ENCODE results near the gene LIMK2. TPM values are rescaled to one million over a fixed set of nuclear protein-coding genes. Genes with fewer than 3 reads are reported as not detected.

LIMK2 gene
- total and polyA plus RNA-seq, 10 donors: 6.1 to 182 (median 60.6) TPM

DNA sequence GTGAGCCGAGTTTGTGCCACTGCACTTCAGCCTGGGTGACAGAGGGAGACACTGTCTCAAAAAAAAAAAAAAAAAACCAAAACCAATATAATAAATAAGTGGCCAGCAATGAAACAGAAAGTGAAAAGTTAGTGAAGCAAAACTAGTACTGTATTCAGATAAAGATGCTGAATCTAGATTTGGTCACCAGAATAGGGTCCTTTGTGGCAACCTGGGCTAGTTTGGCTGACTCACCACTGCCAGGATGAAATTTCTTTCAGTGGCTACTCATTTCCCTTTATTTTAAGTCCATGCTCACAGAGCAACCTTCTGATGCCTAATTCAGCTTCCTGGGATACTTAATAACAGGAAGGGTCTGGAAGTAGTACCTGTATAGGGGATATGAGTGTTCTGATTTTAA is 26.0 kb downstream of the LIMK2 start:
- H3K36me3 ChIP-seq: peaks cover 0 to 52% (median 0%) of the 10 kb centered on the region in 6 donors
- H3K27me3 ChIP-seq (replicated peaks in 1 of 7): no peaks in the 10 kb centered on the region
- H3K27ac ChIP-seq: peak overlapping the region in 3 of 8 donors; percentile 16 to 48 (median 46)
- H3K9me3 ChIP-seq: no peaks in the 10 kb centered on the region
- intact Hi-C loops (cut with DNase I; ENCODE audit: low total_unique reads): loop anchor here (10.0 kb wide), 1 partner anchor 283 kb away; no protein-coding TSS in a partner anchor
- 80 to 96% (median 86%) methylated on average over 1 of the region's 1 CpG for WGBS, 5 donors
- TF ChIP-seq, protein P1, sequence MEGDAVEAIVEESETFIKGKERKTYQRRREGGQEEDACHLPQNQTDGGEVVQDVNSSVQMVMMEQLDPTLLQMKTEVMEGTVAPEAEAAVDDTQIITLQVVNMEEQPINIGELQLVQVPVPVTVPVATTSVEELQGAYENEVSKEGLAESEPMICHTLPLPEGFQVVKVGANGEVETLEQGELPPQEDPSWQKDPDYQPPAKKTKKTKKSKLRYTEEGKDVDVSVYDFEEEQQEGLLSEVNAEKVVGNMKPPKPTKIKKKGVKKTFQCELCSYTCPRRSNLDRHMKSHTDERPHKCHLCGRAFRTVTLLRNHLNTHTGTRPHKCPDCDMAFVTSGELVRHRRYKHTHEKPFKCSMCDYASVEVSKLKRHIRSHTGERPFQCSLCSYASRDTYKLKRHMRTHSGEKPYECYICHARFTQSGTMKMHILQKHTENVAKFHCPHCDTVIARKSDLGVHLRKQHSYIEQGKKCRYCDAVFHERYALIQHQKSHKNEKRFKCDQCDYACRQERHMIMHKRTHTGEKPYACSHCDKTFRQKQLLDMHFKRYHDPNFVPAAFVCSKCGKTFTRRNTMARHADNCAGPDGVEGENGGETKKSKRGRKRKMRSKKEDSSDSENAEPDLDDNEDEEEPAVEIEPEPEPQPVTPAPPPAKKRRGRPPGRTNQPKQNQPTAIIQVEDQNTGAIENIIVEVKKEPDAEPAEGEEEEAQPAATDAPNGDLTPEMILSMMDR (IDR thresholded peaks at IDR 0.05 in 8 of 11, conservative IDR thresholded peaks at IDR 0.05 in 3 of 11): no peak
- TF ChIP-seq POLR2A (IDR thresholded peaks at IDR 0.05) (no peak), POLR2AphosphoS5 (IDR thresholded peaks at IDR 0.05) (no peak)
- H3K4me1 ChIP-seq: peaks cover 4 to 79% (median 26%) of the 10 kb centered on the region in 6 donors
- DNase-seq: no peak
- no peak overlapping the region for H3K4me3 ChIP-seq

DNA sequence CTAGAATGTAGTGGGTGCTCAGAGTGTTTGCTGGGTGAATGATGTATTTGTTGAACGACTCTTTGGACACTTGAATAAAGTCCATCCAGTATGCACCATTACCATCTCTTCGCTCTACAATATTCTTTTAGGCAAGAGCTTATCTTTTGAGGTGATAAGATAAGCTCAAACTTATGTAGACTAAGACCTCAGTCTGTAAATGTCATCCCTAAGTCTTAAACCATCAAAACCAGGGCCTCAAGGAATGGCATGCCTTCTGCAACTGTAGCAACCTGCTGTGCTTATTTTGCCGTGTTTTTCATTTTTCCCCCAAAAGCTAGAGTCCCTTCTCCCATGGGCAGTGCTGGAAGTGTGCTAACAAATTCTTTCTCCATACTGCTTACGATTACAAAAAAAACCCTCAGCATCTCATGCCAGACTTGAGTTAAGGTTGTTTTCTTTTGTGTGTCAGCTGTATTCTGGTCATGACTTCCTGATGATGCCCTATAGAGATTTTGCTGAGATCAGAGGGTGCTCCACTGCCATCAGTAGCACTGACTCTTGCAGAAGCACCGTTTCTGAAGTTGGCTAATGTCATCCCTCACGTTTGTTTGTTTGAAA is 27.8 kb downstream of the LIMK2 start:
- Histone ChIP-seq H3K27me3 (replicated peaks in 1 of 7) (no peaks in the 10 kb centered on the region), H3K9me3 (no peaks in the 10 kb centered on the region), H3K27ac (no peak overlapping the region), H3K36me3 (peaks cover 0 to 60% (median 0%) of the 10 kb centered on the region in 6 donors), H3K4me3 (no peak overlapping the region), H3K4me1 (peaks cover 2 to 61% (median 14%) of the 10 kb centered on the region in 6 donors)
- no peak for DNase-seq
- 76 to 89% (median 87%) methylated on average over 6 of the region's 6 CpGs for WGBS, 5 donors
- intact Hi-C loops (cut with DNase I; ENCODE audit: low total_unique reads): loop anchor here (10.0 kb wide), 1 partner anchor 285 kb away; no protein-coding TSS in a partner anchor
- no peak for TF ChIP-seq POLR2A (IDR thresholded peaks at IDR 0.05)
- no peak for TF ChIP-seq POLR2AphosphoS5 (IDR thresholded peaks at IDR 0.05)
- TF ChIP-seq, protein P1 (IDR thresholded peaks at IDR 0.05 in 8 of 11, conservative IDR thresholded peaks at IDR 0.05 in 3 of 11): no peak

DNA sequence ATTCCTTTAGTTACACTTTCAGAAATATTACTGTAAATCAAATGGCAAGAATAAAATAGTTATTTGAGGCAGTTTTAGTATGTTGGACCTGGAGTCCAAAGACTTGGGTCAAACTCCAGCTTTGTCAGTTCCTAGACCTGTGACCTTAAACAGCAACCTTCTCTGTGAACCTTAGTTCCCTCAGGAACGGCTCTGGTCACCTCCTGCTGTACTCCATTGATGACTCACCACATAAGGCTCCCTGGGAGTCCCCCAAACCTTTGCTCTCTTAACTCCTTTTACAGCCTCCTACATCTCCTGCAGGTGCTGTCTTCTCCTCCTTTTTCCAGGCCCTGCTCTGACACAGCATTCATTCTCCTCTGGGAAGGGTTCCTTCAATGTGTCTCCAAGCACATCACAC is 29.1 kb downstream of the LIMK2 start:
- intact Hi-C loops (cut with DNase I; ENCODE audit: low total_unique reads): no loop called here
- Histone ChIP-seq H3K36me3 (peaks cover 0 to 62% (median 0%) of the 10 kb centered on the region in 6 donors), H3K4me1 (peaks cover 0 to 51% (median 6%) of the 10 kb centered on the region in 6 donors), H3K4me3 (no peak overlapping the region), H3K9me3 (no peaks in the 10 kb centered on the region), H3K27me3 (replicated peaks in 1 of 7) (no peaks in the 10 kb centered on the region), H3K27ac (no peak overlapping the region)
- 30 to 70% (median 57%) methylated on average over 1 of the region's 1 CpG for WGBS, 5 donors
- DNase-seq: no peak
- TF ChIP-seq, protein P1 (IDR thresholded peaks at IDR 0.05 in 8 of 11, conservative IDR thresholded peaks at IDR 0.05 in 3 of 11): no peak
- no peak for TF ChIP-seq POLR2A (IDR thresholded peaks at IDR 0.05)
- TF ChIP-seq POLR2AphosphoS5 (IDR thresholded peaks at IDR 0.05): no peak

DNA sequence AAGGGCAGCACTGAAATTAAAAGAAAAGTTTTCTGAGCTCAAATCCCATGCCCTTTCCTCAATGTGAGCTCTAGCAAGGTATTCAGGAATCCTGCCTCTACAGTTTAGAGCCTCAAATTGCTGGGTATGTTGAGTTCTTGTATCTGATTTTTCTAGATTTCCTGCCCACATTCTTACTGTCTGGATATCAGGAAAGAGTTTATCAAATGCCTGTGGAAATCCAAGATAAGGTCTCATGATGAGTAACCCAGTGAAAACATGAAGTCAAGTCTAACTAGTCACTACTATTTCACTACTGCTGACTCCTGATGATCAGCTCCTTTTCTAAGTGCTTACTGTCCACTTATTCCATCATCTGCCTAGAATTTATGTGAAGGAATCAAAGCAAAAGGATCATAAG is 29.8 kb downstream of the LIMK2 start:
- intact Hi-C loops (cut with DNase I; ENCODE audit: low total_unique reads): no loop called here
- Histone ChIP-seq H3K9me3 (no peaks in the 10 kb centered on the region), H3K36me3 (peaks cover 0 to 58% (median 0%) of the 10 kb centered on the region in 6 donors), H3K27ac (no peak overlapping the region), H3K27me3 (replicated peaks in 1 of 7) (no peaks in the 10 kb centered on the region), H3K4me3 (no peak overlapping the region), H3K4me1 (peaks cover 0 to 51% (median 10%) of the 10 kb centered on the region in 6 donors)
- TF ChIP-seq POLR2A (IDR thresholded peaks at IDR 0.05): no peak
- no peak for TF ChIP-seq POLR2AphosphoS5 (IDR thresholded peaks at IDR 0.05)
- TF ChIP-seq, protein P1 (IDR thresholded peaks at IDR 0.05 in 8 of 11, conservative IDR thresholded peaks at IDR 0.05 in 3 of 11): no peak
- DNase-seq: no peak

Data from spleen (tissue), 11 donors.